Upper lobe of left lung (tissue), 4 donors: ENCODE data around the gene ZBTB39.

ENCODE experiments used
- POLR2A ChIP-seq, 4 donors: fragments of 450-650 bp; IDR thresholded peaks; one replicate each; pipeline ENCODE4 v1.5.1; 2016 to 2017; ENCODE audit warnings: antibody characterized with exemption in 4 of 4, mild to moderate bottlenecking in 2 of 4
- POLR2AphosphoS5 ChIP-seq, 2 donors: sonication (generic); formaldehyde crosslinking; IDR thresholded peaks; one replicate each; pipeline ENCODE4 v1.5.1; 2017; ENCODE audit warnings: antibody characterized with exemption in 2 of 2
- TF ChIP-seq, protein P1 (sequence below), 6 experiments: fragments of 450-650 bp in 4 of 6; fragments of 200-600 bp in 2 of 6; sonication (generic) in 2 of 6; IDR thresholded peaks; one replicate each; pipeline ENCODE4 v1.5.1; 2016 to 2019; ENCODE audit warnings: antibody characterized with exemption in 6 of 6

DNA sequence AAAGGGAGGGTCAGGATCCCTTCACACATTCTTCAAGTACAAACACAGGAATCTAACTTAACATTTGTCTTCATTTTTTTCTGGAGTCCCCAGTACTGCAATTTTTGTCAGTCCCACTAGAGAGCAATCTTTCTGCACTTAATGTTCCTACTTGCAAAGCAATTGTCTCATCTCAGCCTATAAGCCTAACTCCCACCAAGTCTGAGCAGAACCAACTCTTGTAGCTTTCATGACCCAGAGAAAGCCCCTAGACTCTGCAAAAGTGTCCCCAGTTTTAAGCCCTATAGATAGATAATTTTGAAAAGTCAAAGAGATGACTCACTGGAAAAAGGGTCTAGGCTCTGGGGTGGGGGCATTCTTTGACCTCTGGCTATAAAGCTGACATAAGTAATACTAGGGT, 1.8 kb upstream of the ZBTB39 start:
- TF ChIP-seq POLR2AphosphoS5 (IDR thresholded peaks at IDR 0.05) = no peak
- TF ChIP-seq, protein P1, sequence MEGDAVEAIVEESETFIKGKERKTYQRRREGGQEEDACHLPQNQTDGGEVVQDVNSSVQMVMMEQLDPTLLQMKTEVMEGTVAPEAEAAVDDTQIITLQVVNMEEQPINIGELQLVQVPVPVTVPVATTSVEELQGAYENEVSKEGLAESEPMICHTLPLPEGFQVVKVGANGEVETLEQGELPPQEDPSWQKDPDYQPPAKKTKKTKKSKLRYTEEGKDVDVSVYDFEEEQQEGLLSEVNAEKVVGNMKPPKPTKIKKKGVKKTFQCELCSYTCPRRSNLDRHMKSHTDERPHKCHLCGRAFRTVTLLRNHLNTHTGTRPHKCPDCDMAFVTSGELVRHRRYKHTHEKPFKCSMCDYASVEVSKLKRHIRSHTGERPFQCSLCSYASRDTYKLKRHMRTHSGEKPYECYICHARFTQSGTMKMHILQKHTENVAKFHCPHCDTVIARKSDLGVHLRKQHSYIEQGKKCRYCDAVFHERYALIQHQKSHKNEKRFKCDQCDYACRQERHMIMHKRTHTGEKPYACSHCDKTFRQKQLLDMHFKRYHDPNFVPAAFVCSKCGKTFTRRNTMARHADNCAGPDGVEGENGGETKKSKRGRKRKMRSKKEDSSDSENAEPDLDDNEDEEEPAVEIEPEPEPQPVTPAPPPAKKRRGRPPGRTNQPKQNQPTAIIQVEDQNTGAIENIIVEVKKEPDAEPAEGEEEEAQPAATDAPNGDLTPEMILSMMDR (IDR thresholded peaks at IDR 0.05) = peak; percentile 32 to 62 (median 48)
- TF ChIP-seq POLR2A (IDR thresholded peaks at IDR 0.05) = no peak
